Measurements from ENCODE around the gene TMC1. TPM values are rescaled to one million over a fixed set of nuclear protein-coding genes. Genes with fewer than 3 reads are reported as not detected.

The TMC1 gene
- total and polyA plus RNA-seq, 2 of the 13 experiments (the other 11 are each of a cell fraction or from before 2014, with no cell fraction given), result 0.02 to 0.03 TPM

GRCh38 chr9:72858089-72858912 lies 336.9 kb downstream of the TMC1 start (continued):
- TF ChIP-seq MBNL3 (CRISPR knock-in tag; conservative IDR thresholded peaks at IDR 0.05) (0 out of 2 replicates have a peak, but pooled peaks have one; percentile 91), NFYC (CRISPR knock-in tag; IDR thresholded peaks at IDR 0.05) (no peak), ZNF646 (CRISPR knock-in tag; IDR thresholded peaks at IDR 0.05) (no peak), MYPOP (CRISPR knock-in tag; IDR thresholded peaks at IDR 0.05) (no peak), ZNF232 (CRISPR knock-in tag; IDR thresholded peaks at IDR 0.05; ENCODE audit: borderline replicate concordance) (peak; percentile 88; the same call in 1 of the 2 replicates), MTA3 (CRISPR knock-in tag; IDR thresholded peaks at IDR 0.05) (no peak), TRIM22 (IDR thresholded peaks at IDR 0.05) (no peak), TBL1XR1 (IDR thresholded peaks at IDR 0.05; ENCODE audit: borderline replicate concordance, low read length, partially characterized antibody) (peak; percentile 54), ZNF788 (CRISPR knock-in tag; IDR thresholded peaks at IDR 0.05; ENCODE audit: borderline replicate concordance) (peak; percentile 65; the same call in 1 of the 2 replicates), ATM (IDR thresholded peaks at IDR 0.05; ENCODE audit: borderline replicate concordance) (no peak), SOX6 (IDR thresholded peaks at IDR 0.05) (no peak), SOX6 (CRISPR knock-in tag; IDR thresholded peaks at IDR 0.05) (peak; percentile 75), ETV6 (CRISPR knock-in tag; conservative IDR thresholded peaks at IDR 0.05) (no peak)
- TF ChIP-seq, protein P1, sequence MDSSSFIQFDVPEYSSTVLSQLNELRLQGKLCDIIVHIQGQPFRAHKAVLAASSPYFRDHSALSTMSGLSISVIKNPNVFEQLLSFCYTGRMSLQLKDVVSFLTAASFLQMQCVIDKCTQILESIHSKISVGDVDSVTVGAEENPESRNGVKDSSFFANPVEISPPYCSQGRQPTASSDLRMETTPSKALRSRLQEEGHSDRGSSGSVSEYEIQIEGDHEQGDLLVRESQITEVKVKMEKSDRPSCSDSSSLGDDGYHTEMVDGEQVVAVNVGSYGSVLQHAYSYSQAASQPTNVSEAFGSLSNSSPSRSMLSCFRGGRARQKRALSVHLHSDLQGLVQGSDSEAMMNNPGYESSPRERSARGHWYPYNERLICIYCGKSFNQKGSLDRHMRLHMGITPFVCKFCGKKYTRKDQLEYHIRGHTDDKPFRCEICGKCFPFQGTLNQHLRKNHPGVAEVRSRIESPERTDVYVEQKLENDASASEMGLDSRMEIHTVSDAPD (CRISPR knock-in tag; IDR thresholded peaks at IDR 0.05), result peak; percentile 92
- TF ChIP-seq, protein P2, sequence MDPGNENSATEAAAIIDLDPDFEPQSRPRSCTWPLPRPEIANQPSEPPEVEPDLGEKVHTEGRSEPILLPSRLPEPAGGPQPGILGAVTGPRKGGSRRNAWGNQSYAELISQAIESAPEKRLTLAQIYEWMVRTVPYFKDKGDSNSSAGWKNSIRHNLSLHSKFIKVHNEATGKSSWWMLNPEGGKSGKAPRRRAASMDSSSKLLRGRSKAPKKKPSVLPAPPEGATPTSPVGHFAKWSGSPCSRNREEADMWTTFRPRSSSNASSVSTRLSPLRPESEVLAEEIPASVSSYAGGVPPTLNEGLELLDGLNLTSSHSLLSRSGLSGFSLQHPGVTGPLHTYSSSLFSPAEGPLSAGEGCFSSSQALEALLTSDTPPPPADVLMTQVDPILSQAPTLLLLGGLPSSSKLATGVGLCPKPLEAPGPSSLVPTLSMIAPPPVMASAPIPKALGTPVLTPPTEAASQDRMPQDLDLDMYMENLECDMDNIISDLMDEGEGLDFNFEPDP (CRISPR knock-in tag; conservative IDR thresholded peaks at IDR 0.05), result no peak

Data from HepG2 (cell line).